Right cardiac atrium (tissue), 5 donors: Measurements from ENCODE around the gene CPNE2. TPM values are rescaled to one million over a fixed set of nuclear protein-coding genes. Genes with fewer than 3 reads are reported as not detected.

Source experiments
- ATAC-seq, 2 donors: fragments of 200-7000 bp; cut with Tn5 transposase; one replicate each; pipeline versions ENCODE4 v1.8.0 to v1.9.1; 2020; ENCODE audit warnings: moderate library complexity in 2 of 2, mild to moderate bottlenecking in 1 of 2
- DNase-seq, 3 donors: peaks; one replicate each; pipeline ENCODE4 v3.0.0-alpha.2; 2020
- H3K27ac ChIP-seq: one replicate; pipeline ENCODE4 v1.5.1; 2013; ENCODE audit warnings: mild to moderate bottlenecking, low read length, control low read depth, moderate library complexity
- H3K27me3 ChIP-seq: one replicate; pipeline ENCODE4 v1.6.1; 2013; ENCODE audit not compliant: control insufficient read depth, insufficient read depth
- H3K4me1 ChIP-seq: one replicate; pipeline ENCODE4 v1.6.1; 2013; ENCODE audit warnings: low read length; ENCODE audit not compliant: control insufficient read depth, insufficient read depth
- H3K4me3 ChIP-seq: one replicate; pipeline ENCODE4 v1.5.1; 2013; ENCODE audit warnings: low read length, control low read depth
- H3K9me3 ChIP-seq: one replicate; pipeline ENCODE4 v1.6.1; 2013; ENCODE audit warnings: low read length; ENCODE audit not compliant: control insufficient read depth
- WGBS: extraction: QIAGEN DNeasy Blood & Tissue Kit; methylation state at CpG from one replicate; pipeline ENCODE4 v1.1.7; 2013; 5-methylcytosine and 5-hydroxymethylcytosine counted together
- intact Hi-C, 4 donors: fragments of 100-400 bp; cut with DNase I; formaldehyde crosslinking; loops; one replicate each; pipeline versions ENCODE4 v1.11.0 to v1.14.0; 2022 to 2023
- polyA plus RNA-seq: library from polyadenylated mRNA; stranded (reverse); fragments of 200-250 nt; gene quantifications from one replicate; pipeline ENCODE4 v1.2.3, GENCODE V29; 2013
- total RNA-seq, 4 donors: library from RNA; stranded (reverse); fragmentation: NEBNext Ultra II Directional; extraction: Animal tissue kit (Norgen Biotek cat#: 25700); gene quantifications; one replicate each; pipeline ENCODE4 v1.2.1, GENCODE V29; 2021
- donor health status: healthy with polysubstance abuse.
- donor health status: DM: no; HTN: yes; CAD: no.
- donor health status: DM: no; HTN: no; CAD: no.
- donor health status: DM: no; HTN: yes; CAD: no; lungs with severe emphysema.
- donor health status: DM: yes; HTN: yes; CAD: no.

Gene CPNE2
- total and polyA plus RNA-seq, 5 donors = 13.4 to 24.7 (median 13.7) TPM

GRCh38 chr16:57137043-57137442, 44.7 kb downstream of the CPNE2 start:
- Histone ChIP-seq H3K27me3 (no peaks in the 10 kb centered on the region), H3K9me3 (no peaks in the 10 kb centered on the region), H3K27ac (no peak overlapping the region), H3K4me1 (peaks cover 2% of the 10 kb centered on the region), H3K4me3 (no peak overlapping the region)
- no peak for ATAC-seq
- intact Hi-C loops = no loop called here
- WGBS = 81% methylated on average over 14 of the region's 14 CpGs
- DNase-seq = peak in 1 of 3 donors; percentile 16

DNA sequence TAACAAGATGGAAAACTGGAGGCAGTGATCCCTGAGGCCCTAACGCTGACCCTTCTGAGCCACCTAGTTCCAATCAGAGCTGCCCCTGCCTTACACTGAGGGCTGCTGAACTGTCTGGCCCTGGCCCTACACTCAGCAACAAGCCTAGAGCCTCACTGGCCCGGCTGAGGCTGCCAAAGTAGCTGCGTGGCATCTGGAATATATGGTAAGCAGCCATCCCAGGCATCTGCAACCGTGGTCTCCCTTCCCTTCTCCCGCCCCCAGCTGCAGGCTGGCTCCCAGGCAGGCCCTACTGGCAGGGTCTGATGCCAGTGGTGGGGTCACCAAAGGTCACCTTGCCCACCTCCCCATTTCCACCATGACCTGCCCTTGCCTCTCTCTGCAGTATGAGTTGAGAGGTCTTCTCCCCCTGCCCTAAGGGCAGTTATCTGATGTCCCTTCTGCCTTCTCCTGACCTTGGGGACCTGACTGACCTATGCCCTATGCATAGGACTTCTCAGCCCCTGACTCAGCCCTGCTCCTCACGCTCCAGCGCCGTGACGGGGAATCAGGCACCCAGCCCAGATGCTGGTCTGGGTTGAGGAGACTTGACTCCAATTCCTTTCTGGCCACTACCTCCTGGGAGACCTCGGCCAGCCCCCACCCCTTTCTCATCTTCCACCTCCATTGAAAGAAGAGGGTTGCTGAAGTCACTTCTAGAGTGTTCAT, 45.3 kb downstream of the CPNE2 start:
- ATAC-seq (no peak), DNase-seq (peak in 1 of 3 donors; percentile 11)
- Histone ChIP-seq H3K27ac (no peak overlapping the region), H3K27me3 (no peaks in the 10 kb centered on the region), H3K9me3 (no peaks in the 10 kb centered on the region), H3K4me1 (peaks cover 3% of the 10 kb centered on the region), H3K4me3 (no peak overlapping the region)
- WGBS = 75% methylated on average over 10 of the region's 10 CpGs
- intact Hi-C loops = no loop called here

GRCh38 chr16:57138281-57138935, 46.0 kb downstream of the CPNE2 start:
- 82% methylated on average over 10 of the region's 10 CpGs for WGBS
- H3K4me1 ChIP-seq = peaks cover 3% of the 10 kb centered on the region

GRCh38 chr16:57140931-57141668, 48.7 kb downstream of the CPNE2 start:
- Histone ChIP-seq H3K4me3 (no peak overlapping the region), H3K4me1 (peaks cover 5% of the 10 kb centered on the region), H3K27ac (no peak overlapping the region), H3K9me3 (no peaks in the 10 kb centered on the region), H3K27me3 (no peaks in the 10 kb centered on the region)
- 86% methylated on average over 7 of the region's 7 CpGs for WGBS
- ATAC-seq = no peak
- intact Hi-C loops = loop anchor here in 1 of 4 donors (10.0 kb wide), 1 partner anchor 46 kb away; the partner anchor contains the start of gene CPNE2
- peak in 1 of 3 donors; percentile 24 for DNase-seq

More at GRCh38 chr16:57138281-57138935, 46.0 kb downstream of the CPNE2 start:
- Histone ChIP-seq H3K4me3 (no peak overlapping the region), H3K27me3 (no peaks in the 10 kb centered on the region), H3K27ac (no peak overlapping the region), H3K9me3 (no peaks in the 10 kb centered on the region)
- ATAC-seq = no peak
- intact Hi-C loops = no loop called here
- DNase-seq = peak in 1 of 3 donors; percentile 23

DNA sequence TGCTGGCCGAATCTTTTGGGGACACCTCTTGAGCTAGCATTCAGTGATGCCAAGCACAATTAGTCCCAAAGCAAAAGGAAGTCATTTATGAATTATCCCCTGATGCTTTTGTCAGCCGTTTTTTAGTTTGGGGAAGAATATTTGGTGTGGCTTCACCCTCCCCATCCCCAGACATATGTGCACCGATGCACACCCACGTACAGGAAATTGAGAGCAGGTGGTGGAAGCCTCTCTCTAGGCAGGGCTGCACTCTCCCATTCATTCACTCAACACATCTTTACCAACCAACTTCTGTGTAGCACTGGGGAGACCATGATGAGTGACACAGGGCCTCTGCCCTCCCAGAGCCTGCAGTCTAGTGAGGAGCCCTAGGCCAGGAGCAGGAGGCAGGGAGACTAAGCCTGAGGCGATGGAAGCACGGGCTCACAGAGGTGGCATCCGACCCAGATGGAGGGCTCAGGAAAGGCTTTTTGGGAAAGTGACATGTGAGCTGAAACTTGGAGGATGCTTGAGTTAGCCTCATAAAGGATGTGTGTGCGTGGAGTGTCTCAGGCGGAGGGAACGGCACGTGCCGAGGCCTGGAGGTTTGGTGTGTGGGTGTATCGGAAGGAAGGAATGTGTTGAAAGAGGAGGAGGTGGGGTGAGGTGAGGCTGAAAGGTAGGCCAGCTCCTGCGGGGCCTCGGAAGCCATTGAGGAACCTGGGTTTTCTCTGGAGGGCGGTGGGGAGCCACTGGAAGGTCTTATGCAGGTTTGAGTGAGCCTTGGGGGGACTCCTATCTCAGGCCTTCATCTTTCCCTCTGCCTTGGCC, 49.6 kb downstream of the CPNE2 start:
- intact Hi-C loops = loop anchor here in 1 of 4 donors (10.0 kb wide), 1 partner anchor 47 kb away; the partner anchor contains the start of gene CPNE2
- peaks cover 7% of the 10 kb centered on the region for H3K4me1 ChIP-seq
- 68% methylated on average over 16 of the region's 16 CpGs for WGBS
- H3K9me3 ChIP-seq = no peaks in the 10 kb centered on the region
- no peaks in the 10 kb centered on the region for H3K27me3 ChIP-seq
- no peak overlapping the region for H3K4me3 ChIP-seq
- ATAC-seq (no peak), DNase-seq (peak in 1 of 3 donors; percentile 27)
- H3K27ac ChIP-seq = no peak overlapping the region

DNA sequence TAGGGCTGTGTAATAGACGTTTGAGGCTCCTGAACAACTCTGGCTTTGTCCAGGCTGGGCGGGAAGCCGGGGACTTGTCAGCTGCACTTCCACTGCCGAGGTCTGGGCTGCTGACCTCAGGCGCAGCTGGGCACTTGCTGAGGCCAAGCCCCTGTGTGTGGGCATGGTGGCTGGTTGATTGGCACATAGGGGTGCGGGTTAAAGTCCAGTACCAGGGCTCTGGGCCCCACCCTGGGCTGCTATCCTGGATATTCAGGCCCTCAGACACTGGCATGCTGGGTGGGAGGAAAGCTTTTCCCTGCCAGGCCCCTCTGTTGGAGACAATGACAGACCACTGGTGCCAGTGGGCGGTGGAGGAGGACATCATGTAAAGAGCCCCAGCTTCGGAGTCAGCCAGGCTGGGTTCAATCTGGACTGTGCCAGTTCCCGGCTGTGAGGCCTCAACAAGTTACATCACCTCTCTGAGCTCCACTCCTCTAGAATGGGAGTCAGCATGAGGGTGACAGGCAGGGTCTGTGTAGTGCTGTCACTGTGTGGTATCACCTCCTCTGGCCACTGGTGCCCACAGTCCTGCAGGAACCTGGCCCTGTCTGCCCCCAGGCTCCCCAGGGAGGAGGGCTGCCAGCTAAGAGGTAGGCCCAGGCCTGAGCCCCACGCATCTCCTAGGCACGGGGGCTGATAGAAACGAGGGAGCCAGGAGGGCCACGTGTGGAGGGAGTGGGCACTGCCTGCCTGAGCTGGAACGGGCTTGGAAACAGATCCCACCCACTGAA, 51.0 kb downstream of the CPNE2 start:
- Histone ChIP-seq H3K4me3 (no peak overlapping the region), H3K9me3 (no peaks in the 10 kb centered on the region), H3K27me3 (no peaks in the 10 kb centered on the region), H3K27ac (peak overlapping the region; percentile 10), H3K4me1 (peaks cover 8% of the 10 kb centered on the region)
- 73% methylated on average over 14 of the region's 14 CpGs for WGBS
- DNase-seq = peak in 1 of 3 donors; percentile 50
- ATAC-seq = no peak
- intact Hi-C loops = loop anchor here in 1 of 4 donors (10.0 kb wide), 1 partner anchor 49 kb away; the partner anchor contains the start of gene CPNE2

DNA sequence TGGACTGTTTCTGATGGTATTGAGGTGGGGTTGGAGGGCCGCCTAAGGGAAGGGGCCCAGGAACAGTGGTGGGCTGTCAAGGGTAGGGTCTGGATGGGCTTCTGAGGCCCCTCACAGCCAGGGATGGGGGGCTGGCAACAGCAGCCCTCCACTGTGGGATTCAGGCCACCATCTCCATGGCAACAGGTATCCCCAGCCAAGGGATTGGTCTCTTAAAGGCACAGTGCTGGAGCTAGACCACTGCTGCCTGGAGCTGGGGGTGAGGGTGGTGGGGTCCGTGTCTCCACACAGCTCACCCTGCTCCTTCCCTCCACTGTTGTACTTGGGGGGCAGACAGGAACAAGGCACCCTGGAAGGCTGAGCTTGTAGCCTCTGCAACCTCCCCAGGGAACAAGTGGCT, 51.6 kb downstream of the CPNE2 start:
- 95% methylated on average over 2 of the region's 2 CpGs for WGBS
- Histone ChIP-seq H3K4me1 (peaks cover 8% of the 10 kb centered on the region), H3K27ac (peak overlapping the region; percentile 40), H3K4me3 (no peak overlapping the region), H3K27me3 (no peaks in the 10 kb centered on the region), H3K9me3 (no peaks in the 10 kb centered on the region)
- ATAC-seq (no peak), DNase-seq (peak in 1 of 3 donors; percentile 20)
- intact Hi-C loops = loop anchor here in 1 of 4 donors (10.0 kb wide), 1 partner anchor 49 kb away; the partner anchor contains the start of gene CPNE2

DNA sequence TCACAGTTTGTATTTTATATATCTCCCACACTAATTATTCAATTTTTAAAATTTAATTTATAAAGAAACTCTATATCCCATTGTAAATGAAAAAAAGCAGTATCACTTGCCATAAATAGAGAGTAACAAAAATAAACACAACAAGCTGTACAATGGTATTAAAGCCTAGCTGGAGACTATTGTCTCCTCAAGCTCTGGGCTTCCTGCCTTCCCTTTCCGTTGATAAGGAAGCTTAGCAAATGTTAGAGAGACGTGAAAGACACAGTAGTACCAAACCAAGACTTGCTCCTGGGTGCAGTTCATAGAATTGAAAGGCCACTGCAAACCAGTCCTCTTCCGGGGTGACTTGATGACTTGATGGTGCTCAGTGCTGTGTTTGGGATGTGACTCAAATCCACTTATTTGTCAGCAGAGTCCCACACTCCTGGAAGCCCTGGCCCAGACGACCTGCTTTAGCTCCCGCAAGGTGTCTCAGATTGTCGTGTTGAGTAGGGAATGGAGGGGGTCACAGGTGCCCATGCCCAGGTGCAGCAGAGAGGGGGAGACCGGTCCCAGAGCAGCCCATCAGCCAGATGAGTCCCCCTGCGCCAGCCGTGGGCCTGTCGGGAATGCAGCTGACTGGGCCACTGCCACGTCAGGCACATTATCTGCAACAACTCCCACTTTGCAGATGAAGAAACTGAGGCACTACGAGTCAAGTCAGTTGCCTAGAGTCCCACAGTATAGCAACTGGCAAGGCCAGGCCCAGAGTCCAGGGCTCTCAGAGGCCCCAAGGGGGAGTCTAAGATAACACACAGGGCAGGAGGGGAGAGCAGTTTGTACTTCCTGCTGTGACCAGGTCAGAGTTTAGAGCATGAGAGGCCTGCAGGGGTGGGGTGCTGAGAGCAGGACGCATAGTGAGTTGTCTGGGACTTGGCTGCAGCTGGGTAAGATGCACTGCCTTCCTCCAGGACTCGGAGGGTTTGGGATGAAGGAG, 53.0 kb downstream of the CPNE2 start:
- intact Hi-C loops = loop anchor here in 1 of 4 donors (10.0 kb wide), 1 partner anchor 51 kb away; the partner anchor contains the start of gene CPNE2
- WGBS = 66% methylated on average over 14 of the region's 14 CpGs

More for the DNA sequence above, 53.0 kb downstream of the CPNE2 start:
- H3K27me3 ChIP-seq = no peaks in the 10 kb centered on the region
- H3K27ac ChIP-seq = peak overlapping the region; percentile 49
- peak in 1 of 3 donors; percentile 68 for DNase-seq
- peaks cover 8% of the 10 kb centered on the region for H3K4me1 ChIP-seq
- ATAC-seq = peak; percentile 17 to 71
- no peak overlapping the region for H3K4me3 ChIP-seq
- H3K9me3 ChIP-seq = no peaks in the 10 kb centered on the region
